HTERT RPE-1 (cell line): ENCODE data around the gene DUSP9.
"Not testable (repeated sequence)": the region's sequence is repeated elsewhere in the genome, so short reads cannot be mapped to it uniquely, and the experiment has no call there.

Experiments
- in situ Hi-C: fragments of 300-500 bp; cut with MboI; formaldehyde crosslinking; loops from 4 replicates; pipeline ENCODE4 v1.14.3; 2020; ENCODE audit warnings: low sequenced_read_pairs

DUSP9 gene

DNA sequence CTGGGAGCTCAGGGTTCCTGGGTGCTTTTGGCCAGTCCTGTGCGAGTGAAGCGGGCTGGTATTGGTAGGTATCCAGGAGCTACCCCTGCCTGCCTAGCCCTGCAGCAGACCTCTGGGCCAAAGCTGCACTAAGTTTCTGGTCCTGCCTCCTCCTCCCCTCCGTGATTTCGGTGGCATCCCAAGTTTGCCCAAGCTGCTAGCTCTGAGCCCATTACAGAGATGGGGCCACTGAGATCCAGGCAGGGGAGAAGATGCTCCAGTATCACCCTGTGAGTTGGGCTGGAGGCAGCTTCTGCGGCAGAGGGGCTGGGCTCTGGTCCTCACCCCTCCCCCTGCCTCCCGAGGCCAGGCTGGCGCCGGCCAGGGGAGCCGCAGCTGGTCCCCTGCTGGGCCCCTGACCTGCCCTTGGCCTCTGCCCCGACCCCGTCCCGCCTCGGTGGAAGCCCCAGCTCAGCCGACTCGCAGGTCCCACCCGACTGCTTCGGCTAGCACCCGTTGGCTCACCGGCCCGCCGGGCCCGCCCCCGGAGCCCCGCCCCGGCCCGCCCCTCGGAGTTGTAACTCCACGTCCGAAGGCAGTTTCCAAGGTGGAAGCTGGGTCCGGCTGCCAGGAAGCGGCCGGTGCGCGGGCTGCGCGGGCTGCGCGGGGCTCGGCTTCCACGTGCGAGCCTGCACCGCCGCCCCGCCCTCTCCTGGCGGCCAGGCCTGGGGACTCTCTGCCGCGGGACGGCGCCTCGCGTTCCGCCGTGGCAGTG is at the start of gene DUSP9:
DUSP9 (plus strand) TSS at position 584 of the 754 bp plus-strand sequence. CDS start 751 bp downstream, outside the sequence.
- in situ Hi-C loops: no loop called here

DNA sequence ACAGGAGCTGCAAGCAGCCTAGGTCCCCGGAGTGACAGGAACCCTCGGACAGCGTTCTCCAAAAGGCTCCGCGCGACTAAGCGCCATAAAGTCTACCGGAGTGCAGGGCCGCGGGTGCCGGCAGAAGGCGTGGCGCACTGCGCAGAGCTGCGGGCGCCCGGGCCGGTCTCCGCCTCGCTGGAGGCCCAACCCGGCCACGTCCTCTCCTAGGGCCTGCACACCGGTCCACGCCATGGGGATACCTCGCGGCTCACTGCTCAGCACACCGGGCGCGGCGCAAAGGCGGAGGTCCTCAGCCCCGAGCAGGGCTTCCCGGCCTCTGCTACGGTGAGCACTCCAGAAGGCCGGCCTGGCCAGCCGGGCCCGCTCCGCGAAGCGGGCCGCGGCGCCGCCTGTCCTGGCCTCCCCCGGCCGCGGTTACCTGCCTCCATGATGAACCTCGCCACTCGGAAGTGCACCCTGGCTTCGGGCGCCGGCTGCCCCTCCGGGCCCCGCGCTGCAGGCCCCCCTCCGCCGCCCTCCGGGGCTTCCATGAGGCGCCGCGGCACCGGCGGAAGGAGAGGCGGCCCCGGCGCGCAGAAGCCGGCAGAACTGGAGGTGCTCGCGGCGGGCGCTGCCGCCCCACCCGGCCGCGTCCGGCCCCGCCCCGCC is 48.3 kb upstream of the DUSP9 start, which contains the start of gene CCNQ:
CCNQ (minus strand) TSS at position 599 of the 651 bp plus-strand sequence; CDS start at position 533, 66 bp downstream.
- in situ Hi-C loops: no loop called here

- in situ Hi-C loops: no loop called here
Measured at GRCh38 chrX:153599192-153600031, 47.6 kb upstream of the DUSP9 start.

DNA sequence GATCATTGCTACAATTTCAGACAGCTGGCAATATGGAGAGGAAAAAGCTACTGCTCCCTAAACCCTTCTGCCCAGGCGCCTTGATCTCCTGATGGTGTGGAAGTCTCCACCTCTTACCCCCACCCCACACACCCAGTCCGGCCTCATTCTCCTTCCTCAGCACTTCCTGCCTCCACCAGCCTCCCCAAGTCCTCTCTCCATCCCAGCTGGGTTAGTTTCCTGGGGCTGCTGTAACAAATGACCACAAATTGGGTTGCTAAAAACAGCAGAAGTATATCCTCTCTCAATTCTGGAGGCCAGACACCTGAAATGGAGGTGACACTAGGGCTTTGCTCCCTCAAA is 47.0 kb upstream of the DUSP9 start:
- in situ Hi-C loops: no loop called here

GRCh38 chrX:153600921-153601320 is 46.1 kb upstream of the DUSP9 start:
- in situ Hi-C loops: no loop called here

DNA sequence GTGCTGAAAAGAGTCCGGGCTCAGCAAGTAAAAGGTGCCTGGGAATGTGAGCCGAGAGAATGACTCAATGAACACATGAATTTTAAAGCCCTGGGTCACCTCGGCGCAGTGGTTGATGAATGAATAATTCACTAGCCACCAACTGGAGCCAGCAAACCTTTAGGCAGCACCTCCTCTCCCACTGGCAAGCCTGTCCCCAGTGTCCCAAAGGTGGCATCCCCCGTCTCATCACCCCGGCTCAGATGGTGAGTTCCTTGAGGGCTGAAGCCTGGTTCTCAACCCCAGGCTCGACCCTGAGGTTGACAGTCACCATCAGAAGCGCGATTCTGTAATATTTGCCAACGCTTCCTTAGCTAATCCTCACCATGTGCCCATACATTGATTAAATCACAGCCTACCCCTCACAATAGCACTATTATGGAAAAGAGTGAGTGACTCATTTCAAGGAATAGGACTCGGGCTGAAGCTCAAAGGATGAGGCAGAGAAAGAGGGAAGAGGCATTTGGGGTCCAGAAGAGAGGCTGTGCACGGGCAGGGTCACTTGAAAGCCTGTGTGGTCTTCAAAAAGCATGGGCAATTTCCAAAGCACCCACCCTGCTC is 45.4 kb upstream of the DUSP9 start:
- in situ Hi-C loops: no loop called here

- in situ Hi-C loops: no loop called here
Measured at GRCh38 chrX:153602601-153603000, 44.4 kb upstream of the DUSP9 start.

DNA sequence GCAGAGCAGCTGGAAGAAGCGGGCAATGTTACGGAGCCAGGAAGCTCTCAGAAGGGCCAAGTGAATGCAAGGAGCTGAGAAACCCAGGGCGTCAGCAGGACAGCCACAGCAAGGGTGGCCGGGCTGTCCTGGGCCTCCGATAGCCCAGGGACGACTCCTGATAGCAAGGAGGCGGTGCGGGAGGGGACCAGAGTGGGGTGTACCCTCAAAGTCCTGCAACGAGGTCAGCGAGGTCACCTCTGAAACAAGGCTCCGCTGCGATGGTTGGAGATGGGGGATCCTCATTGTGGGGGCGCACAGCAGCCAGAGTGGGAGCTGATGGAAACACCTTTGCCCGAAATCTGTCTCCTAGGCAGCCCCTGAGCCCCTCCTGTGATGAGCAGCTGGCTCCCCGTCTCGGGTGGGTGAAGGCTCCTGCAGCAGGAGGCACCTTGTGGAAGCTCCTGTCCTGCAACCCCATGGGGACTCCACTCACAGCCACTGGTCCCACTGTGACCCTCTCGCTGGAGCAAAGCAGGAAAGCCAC is 43.8 kb upstream of the DUSP9 start:
- in situ Hi-C loops: no loop called here

DNA sequence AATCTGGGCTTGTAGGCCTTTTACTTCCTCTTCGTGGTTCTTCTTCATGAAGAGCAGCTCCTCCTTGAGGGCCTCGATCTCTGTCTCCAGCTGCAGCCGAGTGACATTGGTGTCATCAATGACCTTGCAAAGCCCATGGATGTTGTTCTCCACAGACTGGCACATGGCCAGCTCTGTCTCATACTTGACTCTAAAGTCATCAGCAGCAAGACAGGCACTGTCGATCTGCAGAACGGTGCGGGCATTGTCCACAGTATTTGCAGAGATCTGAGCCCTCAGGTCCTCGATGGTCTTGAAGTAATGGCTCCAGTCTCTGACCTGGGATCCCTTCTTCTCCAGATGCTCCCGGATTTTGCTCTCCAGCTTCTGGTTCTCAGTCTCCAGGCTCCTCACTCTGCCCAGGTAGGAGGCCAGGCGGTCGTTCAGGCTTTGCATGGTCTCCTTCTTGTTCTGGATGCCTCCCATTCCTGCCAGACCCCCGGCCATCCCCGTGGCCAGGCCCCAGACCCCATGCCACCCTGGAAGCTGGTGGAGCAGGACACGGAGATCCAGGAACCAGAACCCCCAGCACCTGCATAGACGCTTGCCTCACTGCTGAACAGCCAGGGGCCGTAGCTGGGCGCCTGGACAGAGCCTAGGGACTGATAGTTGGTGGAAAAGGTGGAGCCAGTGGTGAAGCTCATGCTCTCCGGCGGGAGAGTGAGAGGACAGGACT is 42.2 kb upstream of the DUSP9 start:
- in situ Hi-C loops: not testable (repeated sequence)

DNA sequence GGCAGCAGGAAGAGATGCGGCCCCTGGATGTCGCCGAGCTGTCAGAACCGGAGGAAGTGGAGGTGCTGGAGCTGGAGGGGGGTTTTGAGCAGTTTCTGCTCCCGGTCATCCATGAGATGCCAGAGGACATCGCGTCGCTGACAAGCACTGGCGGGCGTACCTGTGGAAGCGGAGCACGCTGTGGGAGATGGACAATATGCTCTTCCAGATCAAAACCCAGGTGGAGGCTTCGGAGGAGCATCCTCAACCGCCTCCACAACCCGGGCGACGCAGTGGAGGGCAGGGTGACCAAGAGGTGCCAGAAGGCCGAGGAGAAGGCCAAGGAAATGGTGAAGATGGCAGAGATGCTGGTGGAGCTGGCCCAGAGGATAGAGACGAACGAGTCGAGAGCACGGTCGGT is 40.5 kb upstream of the DUSP9 start:
- in situ Hi-C loops: no loop called here

- in situ Hi-C loops: no loop called here
Measured at GRCh38 chrX:153608376-153608775, 38.6 kb upstream of the DUSP9 start.

GRCh38 chrX:153608806-153609205 is 38.2 kb upstream of the DUSP9 start:
- in situ Hi-C loops: no loop called here

DNA sequence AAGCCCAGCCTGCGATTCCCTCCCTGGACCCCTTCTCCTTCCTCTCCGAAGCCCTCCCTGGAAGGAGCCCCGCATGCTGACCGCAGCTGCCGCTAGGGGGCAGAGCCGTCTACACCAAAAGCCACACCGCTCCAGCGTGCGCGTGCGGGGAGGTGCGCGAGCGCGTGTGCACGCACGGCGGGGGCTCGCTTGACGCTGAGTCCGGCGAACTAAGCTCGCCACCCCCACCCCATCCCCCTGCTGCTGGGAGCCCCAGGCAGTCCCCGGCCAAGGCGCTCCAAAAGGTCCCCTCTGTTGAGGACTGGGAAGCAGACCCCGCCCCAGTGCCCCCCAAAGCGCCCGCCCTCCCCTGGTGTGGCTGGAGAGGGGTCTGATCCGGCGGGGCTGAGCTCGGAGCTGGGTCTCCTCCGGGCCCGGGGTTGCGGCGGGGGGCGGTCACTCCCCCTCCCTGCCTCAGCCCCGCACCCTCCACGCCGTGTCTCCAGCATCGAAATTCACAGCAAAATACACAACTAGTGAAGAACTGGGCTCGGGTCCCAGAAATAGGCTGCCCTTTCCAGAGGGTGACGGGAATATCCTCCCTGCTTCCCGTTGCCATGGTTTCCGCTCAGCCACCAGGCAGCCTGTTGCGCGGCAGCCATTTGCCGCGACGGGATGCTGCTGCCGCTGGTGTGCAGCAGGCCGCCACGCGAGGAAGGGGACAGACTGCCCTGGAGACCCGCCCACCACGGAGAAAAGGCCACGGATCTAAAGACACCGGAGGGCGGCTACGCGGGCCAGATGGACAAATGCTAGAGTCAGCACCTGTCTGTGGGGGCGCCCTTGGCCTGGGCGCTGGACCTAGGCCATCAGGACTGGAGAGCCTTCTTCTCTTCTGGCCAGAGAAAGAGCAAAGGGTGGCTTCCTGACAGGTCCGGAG is 36.8 kb upstream of the DUSP9 start:
- in situ Hi-C loops: no loop called here

GRCh38 chrX:153610836-153611213 is 36.2 kb upstream of the DUSP9 start:
- in situ Hi-C loops: no loop called here

- in situ Hi-C loops: no loop called here
Measured at GRCh38 chrX:153611298-153612095, 35.5 kb upstream of the DUSP9 start.

- in situ Hi-C loops: no loop called here
Measured at GRCh38 chrX:153612413-153612812, 34.6 kb upstream of the DUSP9 start.

- in situ Hi-C loops: no loop called here
Measured at GRCh38 chrX:153614818-153615217, 32.2 kb upstream of the DUSP9 start.

DNA sequence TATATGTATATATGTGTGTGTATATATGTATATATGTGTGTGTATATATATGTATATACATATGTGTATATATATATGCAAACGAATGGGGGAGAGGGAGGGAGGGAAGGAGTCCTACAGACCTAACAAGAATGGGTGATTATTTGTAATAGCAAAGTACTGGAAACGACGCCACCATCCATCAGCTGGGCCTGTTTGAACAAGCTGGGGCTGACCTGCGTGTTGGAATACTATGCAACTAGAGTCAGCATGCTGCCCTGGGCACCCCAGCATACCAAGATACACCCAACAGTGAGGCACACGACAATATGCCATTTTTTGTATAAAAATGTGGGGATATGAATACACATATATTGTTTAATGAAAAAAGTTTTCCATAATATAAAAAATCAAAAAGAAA is 26.4 kb upstream of the DUSP9 start:
- in situ Hi-C loops: no loop called here
